Measurements from ENCODE around the gene SLC9A7.
"Not testable (repeated sequence)": the region's sequence is repeated elsewhere in the genome, so short reads cannot be mapped to it uniquely, and the experiment has no call there.

SLC9A7 gene

DNA sequence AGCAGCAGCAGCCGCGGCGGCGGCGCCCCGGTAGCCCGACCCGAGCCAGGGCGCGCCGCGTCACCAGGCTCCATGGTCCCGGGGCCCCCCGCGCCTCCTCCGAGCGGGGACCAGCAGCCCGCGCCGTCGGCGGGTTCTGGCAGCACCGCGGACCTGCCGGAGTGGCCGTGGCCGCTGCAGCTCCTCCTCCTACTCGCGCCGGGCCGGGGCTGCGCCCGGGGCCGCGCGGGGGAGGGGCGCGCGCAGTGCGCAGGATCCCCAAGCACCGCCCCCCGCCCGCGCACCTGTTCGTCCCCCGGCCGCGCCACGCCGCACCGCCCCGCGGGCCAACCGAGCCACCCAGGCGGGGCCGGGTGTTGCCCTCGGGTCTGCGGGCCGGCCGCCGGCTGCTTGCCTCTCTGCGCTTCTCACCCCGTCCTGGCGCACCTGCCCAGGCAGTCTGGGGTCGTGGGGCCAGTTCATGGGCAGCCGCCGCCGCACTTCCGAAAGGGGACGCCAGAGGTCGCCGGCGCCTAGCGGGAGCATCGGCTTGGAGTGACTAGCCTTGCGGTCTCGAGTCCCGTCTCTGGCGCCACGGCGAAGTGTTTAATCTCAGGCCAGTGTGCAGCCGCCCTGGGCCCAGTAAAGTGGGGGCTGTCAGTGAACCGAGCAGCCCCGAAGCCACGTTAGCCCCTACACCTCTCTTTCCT lies at the start of gene SLC9A7:
TSS of gene SLC9A7 (minus strand) at position 163 of the 689 bp plus-strand sequence. CDS start at position 74, 89 bp downstream.
- peak; percentile 56 to 67 (median 63) for DNase-seq (ENCODE audit: low read depth in 4 of 4, low spot score in 1 of 4)

GRCh38 chrX:46805270-46805669 lies 46.4 kb upstream of the SLC9A7 start:
- no peak for DNase-seq (ENCODE audit: low read depth in 4 of 4, low spot score in 1 of 4)

- no peak for DNase-seq (ENCODE audit: low read depth in 4 of 4, low spot score in 1 of 4)
Measured at GRCh38 chrX:46803140-46803539, 44.2 kb upstream of the SLC9A7 start.

DNA sequence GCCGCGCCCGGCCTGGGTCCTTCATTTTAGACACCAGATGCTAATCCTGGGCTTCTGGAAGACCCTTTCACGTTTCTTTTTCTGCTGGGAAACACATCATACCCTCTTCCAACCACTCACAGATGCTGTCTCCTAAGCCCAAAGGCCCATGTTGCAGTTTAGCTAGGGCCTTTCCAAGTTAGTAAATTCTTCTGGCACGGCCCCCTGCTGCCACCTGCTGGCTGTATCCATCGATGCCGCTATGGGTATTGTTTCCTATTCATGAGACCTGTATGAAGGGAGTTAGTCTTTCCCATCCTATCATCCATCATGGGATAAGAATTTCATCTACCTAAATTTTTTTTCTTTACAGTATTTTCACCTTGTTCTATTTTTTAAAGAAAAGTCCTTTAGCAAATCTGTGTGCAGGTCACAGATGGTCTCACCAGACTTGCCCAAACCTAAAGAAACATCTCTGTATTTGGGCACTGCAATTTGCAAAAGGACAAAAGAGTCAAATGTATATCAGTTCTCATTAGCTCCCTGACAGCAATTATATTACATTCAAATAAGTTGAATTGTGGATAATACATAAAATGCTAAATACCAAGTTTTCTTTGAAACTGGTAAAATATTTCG lies 37.8 kb upstream of the SLC9A7 start:
- DNase-seq (ENCODE audit: low read depth in 4 of 4, low spot score in 1 of 4) = peak; percentile 45 to 58 (median 52)

- DNase-seq (ENCODE audit: low read depth in 4 of 4, low spot score in 1 of 4) = no peak
Measured at GRCh38 chrX:46793386-46794143, 34.6 kb upstream of the SLC9A7 start.

GRCh38 chrX:46792810-46793188 lies 33.9 kb upstream of the SLC9A7 start:
- DNase-seq (ENCODE audit: low read depth in 4 of 4, low spot score in 1 of 4) = no peak

DNA sequence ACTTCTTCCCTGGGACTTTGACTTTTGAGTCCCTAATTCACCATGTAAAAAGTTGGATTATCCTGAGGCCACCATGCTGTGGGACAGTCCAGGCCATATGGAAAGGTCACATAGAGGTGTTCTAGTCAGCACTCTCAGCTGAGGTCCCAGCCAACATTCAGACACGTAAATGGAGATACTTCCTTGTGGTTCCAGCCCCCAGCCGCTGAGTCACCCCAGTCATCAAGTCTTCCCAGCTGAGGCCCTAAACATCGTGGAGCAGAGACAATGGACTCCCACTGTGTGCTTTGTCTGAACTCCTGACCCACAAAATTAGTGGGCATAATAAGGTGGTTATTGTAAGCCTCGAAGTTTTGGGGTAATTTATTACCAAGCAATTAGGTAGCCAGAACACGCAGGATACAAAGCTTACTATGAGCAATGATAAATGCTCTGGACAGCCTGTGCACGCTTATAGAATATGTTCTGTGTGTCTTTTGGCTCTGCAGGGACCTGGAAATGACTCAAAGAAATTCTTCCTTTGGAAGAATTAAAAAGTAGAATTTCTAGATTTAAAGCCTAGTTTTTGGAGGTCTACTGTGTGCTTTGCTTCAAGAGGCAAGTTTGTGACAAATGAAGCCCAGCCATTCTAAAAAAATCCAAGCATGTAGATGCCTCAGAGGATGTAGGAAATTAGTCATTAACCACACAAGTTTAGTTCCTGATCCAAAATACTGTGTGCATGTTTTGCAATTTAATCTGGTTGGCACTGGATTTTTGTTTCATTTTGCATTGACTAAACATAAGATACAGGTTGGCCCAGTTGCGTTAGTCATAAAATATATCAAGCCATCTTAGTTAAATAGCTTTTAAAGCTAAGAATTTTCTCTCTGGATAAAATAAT lies 33.2 kb upstream of the SLC9A7 start:
- DNase-seq (ENCODE audit: low read depth in 4 of 4, low spot score in 1 of 4) = peak in 1 of 4 experiments; percentile 20

DNA sequence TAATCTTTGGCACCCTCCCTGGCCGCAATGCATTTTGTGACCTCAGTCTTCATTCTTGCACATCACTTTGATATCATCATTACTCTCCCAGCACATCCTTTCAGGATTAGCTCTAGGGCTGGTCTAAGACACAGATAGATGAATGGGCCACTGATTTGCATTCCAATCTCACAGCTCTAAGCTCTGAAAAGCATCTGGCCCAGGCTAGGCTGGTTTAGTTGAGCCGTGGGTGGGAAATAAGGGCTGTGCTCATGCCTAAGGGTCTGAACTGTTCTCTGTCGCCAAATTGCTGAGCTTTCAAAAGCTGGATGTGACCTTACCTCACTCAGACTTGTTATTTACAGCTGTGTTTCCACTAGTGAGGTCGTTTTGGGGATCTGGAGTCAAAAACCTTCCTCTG lies 30.0 kb upstream of the SLC9A7 start:
- DNase-seq (ENCODE audit: low read depth in 4 of 4, low spot score in 1 of 4) = no peak

GRCh38 chrX:46784437-46784836 lies 25.5 kb upstream of the SLC9A7 start:
- not testable (repeated sequence) for DNase-seq (ENCODE audit: low read depth in 4 of 4, low spot score in 1 of 4)

DNA sequence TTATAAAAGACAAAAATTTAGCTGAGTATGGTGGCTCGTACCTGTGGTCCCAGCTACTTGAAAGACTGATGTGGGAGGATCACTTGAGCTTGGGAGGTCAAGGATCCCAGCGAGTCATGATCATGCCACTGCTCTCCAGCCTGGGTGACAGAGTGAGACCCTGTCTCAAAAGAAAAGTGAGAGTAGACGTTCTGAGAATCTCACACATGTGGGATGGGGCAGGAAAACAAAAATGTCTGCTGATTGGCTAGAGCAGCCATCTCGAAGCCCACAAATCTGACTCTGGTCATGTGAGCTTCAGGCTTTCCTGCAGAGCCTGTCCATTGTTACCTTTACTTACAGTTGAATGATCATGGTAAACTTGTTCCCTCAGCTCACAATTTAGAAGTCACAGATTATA lies 23.1 kb upstream of the SLC9A7 start:
- no peak for DNase-seq (ENCODE audit: low read depth in 4 of 4, low spot score in 1 of 4)

DNA sequence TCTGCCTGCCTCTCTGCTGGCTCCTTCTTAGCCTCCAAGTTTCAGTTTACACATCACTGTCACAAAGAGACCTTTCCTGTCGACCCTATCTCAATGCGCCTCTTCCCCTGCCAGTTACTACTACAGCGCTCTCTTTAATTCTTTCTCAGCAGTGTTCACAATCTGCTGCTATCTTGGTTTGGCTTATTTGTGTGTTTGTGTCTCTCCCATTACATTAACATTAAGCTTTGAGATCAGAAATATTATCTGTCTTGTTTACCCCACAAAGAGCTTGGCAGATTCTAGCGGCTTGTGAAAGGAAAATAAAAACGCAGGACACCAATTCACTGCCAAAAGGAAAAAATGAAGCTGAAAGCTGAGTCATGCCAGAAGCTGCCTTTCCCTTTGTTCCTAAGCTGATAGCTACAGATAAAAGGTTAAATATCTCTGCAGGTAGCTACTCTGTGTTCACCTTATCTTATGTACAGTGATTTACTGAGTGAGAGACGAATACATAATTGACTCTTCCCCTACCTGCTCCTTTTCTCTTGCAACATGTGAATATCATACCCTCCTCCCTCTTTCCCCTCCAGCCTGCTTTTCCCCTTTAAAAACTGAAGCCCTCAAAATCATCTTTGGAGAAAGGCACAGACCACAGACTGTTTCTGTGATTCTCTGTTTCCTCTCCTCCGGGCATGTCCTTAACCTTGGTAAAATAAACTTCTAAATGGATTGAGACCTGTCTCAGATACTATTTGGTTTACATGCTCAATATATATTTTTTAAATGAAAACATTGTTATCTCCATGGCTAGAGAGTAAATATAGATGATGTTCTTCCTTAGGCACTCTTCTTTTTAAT lies 19.3 kb upstream of the SLC9A7 start:
- no peak for DNase-seq (ENCODE audit: low read depth in 4 of 4, low spot score in 1 of 4)

DNA sequence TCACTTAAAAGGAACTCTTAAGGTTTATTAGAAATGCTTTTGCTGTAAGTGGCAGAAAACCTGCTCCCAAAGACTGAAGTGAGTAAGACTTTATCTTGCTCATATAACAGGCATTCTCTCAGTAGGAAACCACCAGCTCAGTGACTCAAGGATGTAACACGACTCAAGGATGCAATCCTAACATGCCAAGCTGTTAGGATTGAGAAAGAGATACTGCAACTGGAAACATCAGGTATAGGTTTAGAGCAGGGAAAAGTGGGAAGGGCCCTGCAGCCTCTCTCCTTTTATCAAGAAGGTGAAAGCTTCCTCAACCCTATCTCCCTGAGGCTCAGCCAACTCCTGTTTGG lies 11.9 kb upstream of the SLC9A7 start:
- no peak for DNase-seq (ENCODE audit: low read depth in 4 of 4, low spot score in 1 of 4)

GRCh38 chrX:46770000-46770816 lies 11.3 kb upstream of the SLC9A7 start:
- no peak for DNase-seq (ENCODE audit: low read depth in 4 of 4, low spot score in 1 of 4)

DNA sequence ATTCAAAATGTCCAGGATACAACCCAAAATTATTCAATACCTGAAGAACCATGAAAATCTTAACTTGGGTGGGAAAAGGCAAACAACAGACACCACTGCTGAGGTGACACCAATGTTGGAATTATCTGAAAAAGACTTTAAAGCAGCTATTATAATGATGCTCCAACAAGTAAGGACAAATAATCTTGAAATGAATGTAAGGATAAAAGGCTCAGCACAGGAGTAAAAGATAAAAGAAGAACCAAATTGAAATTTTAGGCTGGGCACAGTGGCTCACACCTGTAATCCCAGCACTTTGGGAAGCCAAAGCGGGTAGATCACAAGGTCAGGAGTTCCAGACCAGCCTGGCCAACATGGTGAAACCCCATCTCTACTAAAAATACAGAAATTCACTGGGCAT lies 4.0 kb upstream of the SLC9A7 start:
- no peak for DNase-seq (ENCODE audit: low read depth in 4 of 4, low spot score in 1 of 4)

DNA sequence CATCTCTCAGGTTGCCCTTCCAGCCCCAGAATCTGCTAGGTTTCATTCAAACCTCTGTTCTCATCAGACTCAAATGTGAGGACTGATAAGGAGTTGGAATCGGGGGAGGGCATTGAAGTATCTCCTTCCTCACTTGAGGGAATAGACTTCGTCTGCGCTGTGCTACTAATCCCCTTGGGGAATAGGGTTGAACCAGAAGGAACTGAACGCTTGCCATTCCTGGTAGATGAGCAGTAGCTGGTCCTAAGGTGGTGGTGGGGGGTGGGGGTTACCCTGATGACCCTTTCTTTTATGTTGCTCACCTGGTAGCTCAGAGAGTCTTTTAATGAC lies 692 bp upstream of the SLC9A7 start:
- no peak for DNase-seq (ENCODE audit: low read depth in 4 of 4, low spot score in 1 of 4)

GRCh38 chrX:46758163-46758955 lies 559 bp downstream of the SLC9A7 start:
- DNase-seq (ENCODE audit: low read depth in 4 of 4, low spot score in 1 of 4) = peak in 3 of 4 experiments; percentile 1 to 2 (median 2)

DNA sequence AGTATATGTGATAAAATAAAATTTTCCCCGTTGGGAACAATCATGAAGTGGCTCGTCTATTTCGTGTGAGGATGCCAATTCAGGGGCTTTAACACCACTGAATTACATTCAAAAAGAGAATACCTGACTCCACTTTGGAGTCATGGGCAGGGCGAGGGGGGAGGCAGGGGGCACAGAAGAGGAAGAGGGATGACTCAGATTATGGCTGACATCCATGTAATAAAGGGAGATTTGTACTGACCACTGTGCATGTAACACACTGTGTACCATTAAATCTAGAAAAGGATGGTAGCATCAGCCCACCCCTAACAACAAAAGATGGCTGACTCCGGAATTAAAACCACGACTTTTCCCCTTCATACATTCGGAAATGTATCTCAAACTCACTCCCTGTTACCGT lies 1.3 kb downstream of the SLC9A7 start:
- DNase-seq (ENCODE audit: low read depth in 4 of 4, low spot score in 1 of 4) = no peak

GRCh38 chrX:46757052-46757451 lies 1.9 kb downstream of the SLC9A7 start:
- no peak for DNase-seq (ENCODE audit: low read depth in 4 of 4, low spot score in 1 of 4)

- DNase-seq (ENCODE audit: low read depth in 4 of 4, low spot score in 1 of 4) = no peak
Measured at GRCh38 chrX:46755671-46756070, 3.2 kb downstream of the SLC9A7 start.

All from stimulated activated CD4-positive, alpha-beta T cell treated with anti-CD3 and anti-CD28 coated beads, Interleukin-1b, Interleukin-23, amount 100 ng/mL, for 24 hours (primary cell).